Activated T-cell treated with anti-CD3 and anti-CD28 coated beads for 48 hours (primary cell): ENCODE data around the gene FANCC.
"Not testable (repeated sequence)": the region's sequence is repeated elsewhere in the genome, so short reads cannot be mapped to it uniquely, and the experiment has no call there.

Experiments
- DNase-seq: peaks from one replicate; pipeline ENCODE4 v3.0.0-alpha.2; 2020; ENCODE audit warnings: low read depth

The FANCC gene

GRCh38 chr9:95280745-95281144, 36.8 kb downstream of the FANCC start:
- no peak for DNase-seq

GRCh38 chr9:95277509-95277908, 40.0 kb downstream of the FANCC start:
- no peak for DNase-seq

GRCh38 chr9:95276395-95276954, 41.0 kb downstream of the FANCC start:
- no peak for DNase-seq

- DNase-seq = not testable (repeated sequence)
Measured at GRCh38 chr9:95274160-95274559, 43.3 kb downstream of the FANCC start.

- no peak for DNase-seq
Measured at GRCh38 chr9:95273369-95274022, 44.0 kb downstream of the FANCC start.

GRCh38 chr9:95272830-95273229, 44.7 kb downstream of the FANCC start:
- no peak for DNase-seq

GRCh38 chr9:95270790-95271189, 46.7 kb downstream of the FANCC start:
- DNase-seq = no peak

GRCh38 chr9:95269803-95270773, 47.4 kb downstream of the FANCC start:
- DNase-seq = not testable (repeated sequence)

GRCh38 chr9:95268681-95269080, 48.8 kb downstream of the FANCC start:
- DNase-seq = no peak

GRCh38 chr9:95266649-95267048, 50.9 kb downstream of the FANCC start:
- no peak for DNase-seq

GRCh38 chr9:95265960-95266359, 51.5 kb downstream of the FANCC start:
- DNase-seq = no peak

GRCh38 chr9:95264954-95265615, 52.4 kb downstream of the FANCC start:
- DNase-seq = no peak

- DNase-seq = no peak
Measured at GRCh38 chr9:95261890-95262289, 55.6 kb downstream of the FANCC start.

GRCh38 chr9:95250462-95251221, 66.9 kb downstream of the FANCC start:
- DNase-seq = no peak

GRCh38 chr9:95249986-95250385, 67.5 kb downstream of the FANCC start:
- no peak for DNase-seq

GRCh38 chr9:95246547-95246946, 71.0 kb downstream of the FANCC start:
- no peak for DNase-seq

GRCh38 chr9:95242613-95243012, 74.9 kb downstream of the FANCC start:
- no peak for DNase-seq

GRCh38 chr9:95239071-95239470, 78.4 kb downstream of the FANCC start:
- DNase-seq = no peak

- no peak for DNase-seq
Measured at GRCh38 chr9:95237336-95237735, 80.2 kb downstream of the FANCC start.

- no peak for DNase-seq
Measured at GRCh38 chr9:95230046-95230445, 87.5 kb downstream of the FANCC start.

GRCh38 chr9:95229230-95229915, 88.1 kb downstream of the FANCC start:
- no peak for DNase-seq
